ENCODE data around the gene ANGEL1.

ANGEL1 gene

DNA sequence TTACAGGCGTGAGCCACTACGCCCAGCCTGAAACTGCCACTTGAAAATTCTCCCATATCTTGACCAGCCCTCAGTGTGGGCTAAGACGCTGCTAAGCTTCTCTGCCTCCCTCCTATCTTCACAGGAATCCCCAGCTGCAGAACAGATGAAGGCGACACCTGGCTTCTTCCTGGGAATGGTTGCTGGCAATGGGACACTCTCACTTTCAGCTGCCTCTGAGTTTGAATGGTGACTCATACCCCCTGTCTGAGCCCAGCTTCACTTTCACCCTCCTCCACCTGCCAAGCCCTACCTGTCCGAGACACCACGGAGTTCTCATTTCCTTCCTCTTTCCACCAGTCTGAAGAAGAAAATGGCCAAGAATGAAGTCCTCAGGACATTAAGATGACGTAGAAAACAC lies 69.7 kb downstream of the ANGEL1 start:
- H3K4me3 ChIP-seq (ENCODE audit: low read length): no peak overlapping the region
- no peaks in the 10 kb centered on the region for H3K27me3 ChIP-seq (ENCODE audit: control insufficient read depth, insufficient read depth, low read length)
- no peaks in the 10 kb centered on the region for H3K36me3 ChIP-seq (ENCODE audit: control insufficient read depth, insufficient read depth, low read length)
- H3K9ac ChIP-seq (ENCODE audit: low read length): no peak overlapping the region
- H3K4me1 ChIP-seq (ENCODE audit: control insufficient read depth, insufficient read depth, low read length): no peaks in the 10 kb centered on the region
- H3K27ac ChIP-seq (ENCODE audit: low read depth, low read length): no peak overlapping the region

GRCh38 chr14:76742185-76742584 lies 70.5 kb downstream of the ANGEL1 start:
- H3K27me3 ChIP-seq (ENCODE audit: control insufficient read depth, insufficient read depth, low read length): no peaks in the 10 kb centered on the region
- no peaks in the 10 kb centered on the region for H3K36me3 ChIP-seq (ENCODE audit: control insufficient read depth, insufficient read depth, low read length)
- no peak overlapping the region for H3K9ac ChIP-seq (ENCODE audit: low read length)
- no peak overlapping the region for H3K4me3 ChIP-seq (ENCODE audit: low read length)
- no peaks in the 10 kb centered on the region for H3K4me1 ChIP-seq (ENCODE audit: control insufficient read depth, insufficient read depth, low read length)
- no peak overlapping the region for H3K27ac ChIP-seq (ENCODE audit: low read depth, low read length)

- Histone ChIP-seq H3K9ac (ENCODE audit: low read length) (no peak overlapping the region), H3K36me3 (ENCODE audit: control insufficient read depth, insufficient read depth, low read length) (no peaks in the 10 kb centered on the region), H3K4me3 (ENCODE audit: low read length) (no peak overlapping the region), H3K4me1 (ENCODE audit: control insufficient read depth, insufficient read depth, low read length) (no peaks in the 10 kb centered on the region), H3K27ac (ENCODE audit: low read depth, low read length) (no peak overlapping the region), H3K27me3 (ENCODE audit: control insufficient read depth, insufficient read depth, low read length) (no peaks in the 10 kb centered on the region)
Measured at GRCh38 chr14:76741074-76741473, 71.6 kb downstream of the ANGEL1 start.

All from rectal smooth muscle tissue (tissue), 1 donor.